SKM-1 (cell line): ENCODE data around the gene RAMACL.
"Not testable (repeated sequence)": the region's sequence is repeated elsewhere in the genome, so short reads cannot be mapped to it uniquely, and the experiment has no call there.

Experiments
- DNase-seq: peaks from one replicate; lab custom pipeline; 2025; ENCODE audit not compliant: unreplicated experiment; lab: John Stamatoyannopoulos, UW

RAMACL gene

GRCh38 chr6:166586424-166587156, at the start of gene RAMACL:
RAMACL (minus strand) TSS chr6:166586678; CDS start chr6:166586477, 201 bp downstream.
- DNase-seq, result peak; percentile 4

- DNase-seq, result no peak
Observed at GRCh38 chr6:166635013-166635970, 48.8 kb upstream of the RAMACL start.

- DNase-seq, result not testable (repeated sequence)
Observed at GRCh38 chr6:166634581-166634980, 48.1 kb upstream of the RAMACL start.

DNA sequence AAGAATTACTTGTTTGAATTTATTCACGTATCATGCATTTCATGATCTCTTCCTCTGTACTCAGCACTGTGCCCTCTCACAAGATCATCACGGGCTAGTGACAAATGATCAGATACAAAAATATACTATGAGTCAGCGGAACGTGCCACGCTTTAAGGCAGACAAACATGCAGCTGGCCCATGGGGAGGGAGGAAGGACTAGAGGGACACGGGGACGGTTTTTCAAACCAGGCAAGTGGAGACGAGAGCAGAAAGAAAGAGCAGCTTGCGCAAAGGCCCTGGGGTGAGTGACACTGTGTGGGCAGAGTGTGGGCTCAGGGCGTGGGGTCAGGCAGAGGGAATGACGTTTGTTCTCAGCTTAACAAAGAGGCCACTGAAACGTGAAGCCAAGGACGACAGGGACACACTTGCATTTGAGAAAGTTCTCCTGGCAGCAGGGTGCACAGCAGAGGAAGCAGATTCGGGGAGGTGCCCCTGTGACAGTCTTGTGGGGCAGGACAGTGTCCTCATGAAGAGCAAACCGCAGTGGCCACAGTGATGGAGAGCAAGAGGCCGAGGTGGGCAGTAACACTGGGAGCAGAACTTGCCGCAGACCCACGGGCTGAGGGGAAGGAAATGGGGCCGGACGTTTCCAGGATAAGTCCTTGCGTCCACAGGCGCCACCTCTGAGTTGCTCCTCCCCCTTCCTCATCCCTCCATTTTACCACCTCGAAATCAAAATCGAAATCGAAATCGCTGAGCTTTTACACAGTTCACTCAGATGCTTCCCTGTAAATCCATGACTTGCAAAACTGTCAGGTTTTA, 47.5 kb upstream of the RAMACL start:
- DNase-seq, result peak; percentile 6

DNA sequence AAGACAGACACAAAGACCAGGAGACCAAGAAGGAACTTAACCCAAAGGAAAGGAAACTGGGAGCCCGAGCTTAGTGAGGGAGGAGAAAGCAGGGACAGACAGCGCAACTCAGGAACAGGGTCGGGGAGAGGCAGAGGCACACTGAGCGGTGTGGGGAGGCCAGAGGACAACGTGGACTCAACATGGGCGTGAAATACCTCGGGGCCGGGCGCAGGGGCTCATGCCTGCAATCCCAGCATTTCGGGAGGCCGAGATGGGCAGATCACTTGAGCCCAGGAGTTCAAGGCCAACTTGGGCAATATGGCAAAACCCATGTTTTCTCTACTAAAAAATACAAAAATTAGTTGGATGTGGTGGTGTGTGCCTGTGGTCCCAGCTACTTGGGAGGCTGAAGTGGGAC, 46.3 kb upstream of the RAMACL start:
- DNase-seq, result no peak

DNA sequence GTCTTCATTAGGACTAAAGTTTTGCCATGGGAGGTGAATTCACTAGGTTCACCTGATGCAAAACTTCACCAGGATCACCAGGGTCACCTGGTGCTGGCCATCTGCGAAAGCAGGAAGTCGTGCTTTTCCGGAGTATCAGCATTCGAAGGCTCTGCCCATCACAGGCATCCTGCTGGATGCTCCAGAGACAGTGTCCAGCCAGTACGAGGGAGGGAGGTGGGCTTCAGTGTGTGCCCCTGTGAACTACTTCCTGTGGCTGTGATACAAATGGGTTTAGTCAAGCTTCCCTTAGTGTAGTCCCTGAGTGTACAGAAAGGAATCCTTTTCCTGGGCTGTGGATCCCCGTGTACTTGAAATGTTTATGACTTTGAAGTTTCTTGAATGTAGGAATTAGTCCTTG, 44.0 kb upstream of the RAMACL start:
- DNase-seq, result no peak

GRCh38 chr6:166629628-166630027, 43.1 kb upstream of the RAMACL start:
- no peak for DNase-seq

GRCh38 chr6:166627875-166628801, 41.7 kb upstream of the RAMACL start:
- DNase-seq, result no peak

DNA sequence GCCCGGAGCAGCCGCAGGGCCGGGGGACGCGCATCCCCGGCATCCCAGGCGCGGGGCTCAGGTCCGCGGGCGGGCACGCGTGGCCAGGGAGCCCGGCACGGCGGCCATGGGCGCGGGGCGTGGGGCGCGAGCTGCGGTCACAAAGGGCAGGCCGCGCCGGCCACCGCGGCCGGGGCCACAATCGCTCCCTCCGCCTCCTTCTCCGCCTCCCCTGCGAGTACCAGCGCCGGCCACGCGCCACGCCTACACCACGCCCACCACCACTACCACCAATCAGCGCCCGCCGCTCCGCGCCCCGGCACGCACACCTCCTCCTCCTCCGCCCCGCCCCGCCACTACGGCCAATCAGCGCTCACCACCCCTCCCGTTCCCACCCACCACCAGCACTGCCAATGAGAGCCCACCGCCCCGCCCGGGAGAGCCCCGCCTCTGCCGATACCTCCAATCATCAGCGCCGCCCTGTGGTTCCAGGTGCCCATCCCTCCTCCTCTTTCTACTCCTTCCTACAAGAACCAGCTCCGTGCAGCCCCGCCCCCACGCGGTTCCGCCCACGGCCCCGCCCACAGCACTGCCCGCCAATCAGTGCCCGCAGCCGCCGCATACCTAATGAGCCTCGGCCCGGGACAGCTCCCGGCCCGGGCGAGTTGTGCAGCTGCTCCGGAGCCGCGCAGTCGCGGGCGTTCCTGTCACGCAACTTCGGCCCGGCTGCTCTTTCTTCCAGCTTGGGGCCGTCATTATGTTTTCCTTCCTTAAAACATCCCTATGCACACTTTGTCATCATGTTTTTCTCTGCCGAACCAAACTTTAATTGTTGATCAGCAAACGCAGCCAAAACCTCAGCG, 40.8 kb upstream of the RAMACL start, which contains the start of gene RPS6KA2:
Gene RPS6KA2, minus strand, starts transcription at position 219 of the 842 bp plus-strand sequence. CDS start 232 bp downstream, outside the sequence.
- peak; percentile 95 for DNase-seq

DNA sequence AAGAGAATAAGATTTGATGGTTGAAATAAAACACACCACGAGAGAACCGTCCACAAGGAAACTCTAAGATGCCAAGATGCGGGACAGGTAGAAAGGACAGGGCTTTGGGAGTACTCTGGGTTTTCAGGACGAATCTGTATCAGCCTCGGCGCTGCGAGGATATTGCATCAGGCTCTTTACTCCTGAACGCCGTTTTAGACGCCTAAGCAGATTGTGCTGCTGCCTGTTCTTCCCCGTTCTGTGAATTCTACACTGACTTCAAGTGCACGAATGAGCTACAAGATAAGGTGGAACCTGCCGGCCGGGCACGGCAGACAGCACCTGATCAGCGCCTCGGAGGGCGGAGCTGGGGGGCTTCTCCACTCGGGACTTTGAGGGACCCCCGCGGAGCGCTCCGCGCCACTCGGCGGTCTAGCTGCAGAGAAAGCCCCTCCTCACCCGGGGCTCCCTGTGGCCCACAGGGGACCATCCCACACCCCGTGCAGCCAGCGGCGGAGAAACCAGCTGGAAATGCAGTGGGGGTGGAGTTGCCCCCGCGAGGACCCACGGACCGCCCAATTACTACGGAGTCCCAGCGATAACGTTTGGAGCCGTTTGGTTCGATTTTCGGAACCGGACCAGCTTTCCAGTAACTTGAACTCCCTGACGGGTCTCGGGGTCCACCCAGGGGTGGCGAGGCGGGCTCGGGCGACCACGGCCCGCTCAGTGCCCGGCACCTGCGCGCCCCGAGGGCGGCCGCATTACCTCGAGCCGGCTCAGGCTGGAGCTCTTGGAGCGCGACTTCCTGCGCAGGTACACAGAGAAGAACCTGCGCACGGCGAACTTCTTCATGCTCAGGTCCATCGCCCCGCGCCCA, 39.9 kb upstream of the RAMACL start:
- no peak for DNase-seq

DNA sequence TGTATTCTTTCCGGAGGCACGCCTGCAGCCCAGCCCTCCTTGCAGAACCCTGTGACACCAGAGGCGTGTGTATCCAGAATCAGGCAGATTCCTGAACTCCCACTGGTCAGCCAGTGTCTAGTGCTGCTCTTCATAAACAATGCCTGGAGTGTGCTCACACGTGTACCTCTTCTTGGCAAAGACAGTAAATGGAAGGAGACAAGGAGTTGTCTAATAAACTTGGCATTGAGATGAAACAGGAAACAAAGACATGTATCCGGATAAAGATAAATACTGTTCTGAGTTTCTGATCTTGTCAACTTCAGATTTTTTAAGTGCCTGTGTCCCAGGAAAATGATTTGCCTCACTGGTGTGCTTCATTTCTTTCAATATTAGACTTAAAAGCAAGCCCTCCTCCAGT, 38.9 kb upstream of the RAMACL start:
- no peak for DNase-seq

GRCh38 chr6:166624275-166624674, 37.8 kb upstream of the RAMACL start:
- DNase-seq, result peak; percentile 18

DNA sequence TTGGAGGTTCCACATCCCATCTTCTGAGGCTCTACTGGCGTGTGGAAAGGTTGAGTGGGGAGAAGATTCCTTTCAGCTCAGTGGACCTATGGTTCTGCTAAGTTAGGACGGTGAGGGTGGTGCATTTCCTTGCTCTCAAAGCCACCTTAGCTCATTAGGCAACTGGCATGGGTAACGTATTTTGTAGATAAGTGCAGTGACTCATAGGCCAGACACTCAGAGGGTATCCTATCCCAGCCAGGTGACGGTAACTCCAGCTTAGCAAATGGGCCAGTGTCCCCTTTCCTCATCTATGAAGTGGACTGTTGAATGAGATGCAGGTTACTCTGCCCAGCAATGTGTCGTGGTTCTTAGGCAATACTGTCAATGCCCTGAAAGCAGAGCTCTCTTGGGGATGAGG, 36.8 kb upstream of the RAMACL start:
- DNase-seq, result no peak

DNA sequence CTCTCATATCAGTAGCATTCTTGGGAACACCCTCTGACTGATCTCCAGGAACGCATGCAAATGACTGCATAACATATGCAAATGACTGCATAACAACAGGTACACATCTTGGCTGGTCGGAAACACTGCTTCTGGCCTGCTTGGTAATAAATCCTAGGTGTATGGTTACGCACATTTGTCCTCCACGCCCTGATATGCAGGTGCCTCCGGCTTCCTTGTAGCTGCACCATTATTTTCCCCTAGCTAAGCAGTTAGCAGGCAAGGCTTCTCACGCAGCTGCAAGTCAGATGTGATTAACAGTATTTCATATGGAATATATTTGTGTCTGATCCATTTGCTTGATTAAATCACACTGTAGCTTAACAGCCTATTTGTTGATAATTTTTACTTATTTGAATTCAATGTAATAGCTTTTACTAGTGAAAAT, 34.6 kb upstream of the RAMACL start:
- DNase-seq, result no peak

- no peak for DNase-seq
Observed at GRCh38 chr6:166620478-166621113, 34.1 kb upstream of the RAMACL start.

GRCh38 chr6:166619912-166620311, 33.4 kb upstream of the RAMACL start:
- DNase-seq, result no peak

DNA sequence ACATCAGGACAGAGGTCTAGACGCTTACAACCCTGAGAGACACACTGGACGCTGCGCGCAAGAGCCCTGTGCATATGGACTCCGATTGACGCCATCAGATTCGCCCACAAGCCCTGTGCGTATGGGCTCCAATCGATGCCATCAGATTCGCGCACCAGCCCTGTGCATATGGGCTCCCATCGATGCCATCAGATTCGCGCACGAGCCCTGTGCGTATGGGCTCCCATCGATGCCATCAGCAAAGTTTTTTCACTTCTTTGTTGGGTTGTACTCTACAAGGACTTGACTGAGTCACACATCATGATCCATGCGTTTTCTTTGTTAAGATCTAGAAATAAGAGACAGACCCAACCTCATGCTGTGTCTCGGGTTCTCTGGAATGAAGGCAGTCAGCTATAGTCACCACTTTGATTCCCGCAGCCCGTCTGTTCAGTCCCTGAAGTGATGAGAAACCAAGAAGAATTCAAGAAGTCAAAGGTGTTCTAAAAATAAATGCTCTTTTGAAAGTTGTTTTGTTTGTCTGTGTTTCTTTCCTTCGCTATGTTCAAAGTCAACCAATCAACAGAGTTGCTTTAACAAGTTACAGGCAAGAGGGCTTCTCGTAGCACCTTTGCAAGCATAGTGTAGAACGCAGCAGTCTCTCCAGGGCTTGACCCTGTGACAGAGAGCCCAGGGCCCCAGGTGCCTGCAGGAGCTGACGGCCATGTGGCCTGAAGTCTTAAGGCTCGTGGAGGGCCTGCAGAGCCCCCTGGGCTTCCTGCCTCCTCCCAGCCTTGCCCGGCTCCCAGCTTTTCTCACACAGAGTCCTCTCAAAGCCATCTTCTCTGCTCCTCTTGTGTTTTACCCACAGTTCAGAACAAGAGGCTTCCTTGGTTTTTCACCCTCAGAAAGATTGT, 32.6 kb upstream of the RAMACL start:
- no peak for DNase-seq
